PC-3 (cell line): Measurements from ENCODE around the gene USP21.

Experiments used
- CTCF ChIP-seq: fragments of 300-600 bp; sonication (generic); conservative IDR thresholded peaks from 2 replicates; pipeline ENCODE4 v1.5.1; 2017; ENCODE audit warnings: antibody characterized with exemption, low read depth, mild to moderate bottlenecking, low read length
- EZH2phosphoT487 ChIP-seq: fragments of 300-600 bp; sonication (generic); IDR thresholded peaks from 2 replicates; pipeline ENCODE4 v1.6.1; 2018; ENCODE audit warnings: mild to moderate bottlenecking, antibody characterized with exemption, low read length, borderline replicate concordance

- TF ChIP-seq CTCF (no peak), EZH2phosphoT487 (no peak)
Measured at GRCh38 chr1:161185732-161186311, 26.5 kb downstream of the USP21 start.
